NCI-H510A treated with DMSO at 0.1 percent for 48 hours (cell line): ENCODE results near the gene GULP1.
"Not testable (repeated sequence)": the region's sequence is repeated elsewhere in the genome, so short reads cannot be mapped to it uniquely, and the experiment has no call there.

Source experiments
- DNase-seq: peaks from one replicate; lab custom pipeline; 2025; lab: John Stamatoyannopoulos, UW

The GULP1 gene

DNA sequence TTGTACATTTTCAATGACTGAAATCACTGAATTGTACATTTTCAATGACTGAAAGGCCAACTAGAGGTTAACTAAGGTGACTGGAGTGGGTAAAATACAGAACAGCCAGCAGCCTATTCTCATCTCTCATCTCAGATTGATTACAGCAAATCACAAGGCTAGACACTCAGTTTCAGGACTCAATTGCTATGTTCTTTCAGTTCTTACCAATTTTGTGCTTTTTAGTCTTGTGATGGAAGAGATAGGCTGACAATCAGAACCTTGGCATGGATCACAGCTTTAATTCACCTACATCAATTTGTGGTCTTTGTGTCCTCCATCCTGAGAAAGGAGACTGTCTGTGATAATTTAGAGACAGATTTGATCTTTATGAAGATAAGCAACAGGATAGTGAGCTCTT lies 124.7 kb downstream of the GULP1 start:
- DNase-seq: no peak

DNA sequence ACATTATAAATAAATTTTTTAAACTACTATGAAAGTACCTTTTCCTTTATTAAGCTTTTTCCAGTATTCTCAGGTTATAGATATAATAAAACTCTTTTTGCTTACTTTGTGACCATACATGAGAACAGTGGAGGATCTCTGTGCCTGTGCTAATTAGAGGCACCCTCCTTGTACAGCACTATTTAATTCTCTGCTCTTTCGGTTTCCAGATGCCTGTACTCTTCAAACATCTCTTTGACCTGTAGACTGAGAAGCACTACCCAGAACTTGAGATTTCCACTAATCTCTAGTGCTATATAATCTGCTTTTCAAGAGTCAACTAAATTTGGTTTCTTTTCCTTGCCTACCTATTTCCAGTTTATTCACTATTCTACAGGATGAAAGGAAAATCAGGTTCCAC lies 131.1 kb downstream of the GULP1 start:
- DNase-seq: no peak

DNA sequence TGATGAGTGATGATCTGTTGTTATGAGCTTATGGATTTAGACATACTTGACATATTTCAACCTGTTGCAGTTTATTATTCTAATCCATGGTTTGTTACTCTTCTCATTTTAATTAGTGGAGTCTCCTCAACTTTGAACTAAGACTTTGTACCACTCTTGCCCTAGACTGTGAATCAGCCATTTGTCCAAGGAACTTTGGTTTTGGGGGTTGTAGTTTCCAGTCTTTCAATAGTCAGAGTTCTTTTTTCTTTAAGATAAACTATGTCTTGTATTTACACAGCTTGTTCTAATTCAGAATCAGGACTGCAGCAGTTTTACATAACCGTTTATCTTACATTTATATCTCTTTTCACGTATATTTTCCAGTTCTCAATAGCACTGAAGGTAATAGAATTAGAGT lies 133.6 kb downstream of the GULP1 start:
- DNase-seq: no peak

DNA sequence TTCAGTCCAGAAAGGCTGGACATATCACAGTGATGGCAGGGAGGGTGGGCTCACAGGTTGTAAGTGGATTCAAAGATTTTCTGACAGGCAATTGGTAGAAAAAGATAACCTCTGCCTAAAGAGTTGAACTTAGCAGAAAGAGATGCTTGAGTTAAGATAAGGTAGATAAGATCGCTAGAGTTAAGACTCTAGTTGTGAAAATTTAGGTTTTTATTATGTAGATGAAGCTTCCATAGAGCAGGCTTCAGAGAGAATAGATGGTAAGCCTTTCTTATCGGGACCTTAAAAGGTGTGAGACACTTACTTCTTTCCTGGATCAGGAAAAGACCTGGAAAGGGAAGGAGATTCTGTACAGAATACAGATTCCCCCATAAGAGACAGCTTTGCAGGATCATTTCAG lies 134.4 kb downstream of the GULP1 start:
- no peak for DNase-seq

DNA sequence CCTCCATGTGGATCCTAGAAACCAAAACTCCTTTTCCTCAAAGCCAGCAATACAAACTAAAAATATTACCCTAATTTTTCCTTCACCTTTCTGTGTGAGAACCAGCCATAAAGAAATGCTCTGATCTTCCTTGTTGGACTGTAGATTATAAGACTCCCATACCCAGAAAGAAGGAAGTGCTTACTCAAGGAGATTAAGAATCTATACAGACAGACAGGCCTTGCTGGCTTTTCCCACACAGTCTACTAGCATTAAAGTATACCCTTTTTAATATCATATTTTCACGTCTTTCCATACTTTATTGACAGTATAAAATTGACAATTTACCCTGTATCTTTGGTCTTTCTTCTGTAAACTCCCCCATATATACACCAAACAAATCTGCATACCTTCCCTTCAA lies 139.0 kb downstream of the GULP1 start:
- no peak for DNase-seq

DNA sequence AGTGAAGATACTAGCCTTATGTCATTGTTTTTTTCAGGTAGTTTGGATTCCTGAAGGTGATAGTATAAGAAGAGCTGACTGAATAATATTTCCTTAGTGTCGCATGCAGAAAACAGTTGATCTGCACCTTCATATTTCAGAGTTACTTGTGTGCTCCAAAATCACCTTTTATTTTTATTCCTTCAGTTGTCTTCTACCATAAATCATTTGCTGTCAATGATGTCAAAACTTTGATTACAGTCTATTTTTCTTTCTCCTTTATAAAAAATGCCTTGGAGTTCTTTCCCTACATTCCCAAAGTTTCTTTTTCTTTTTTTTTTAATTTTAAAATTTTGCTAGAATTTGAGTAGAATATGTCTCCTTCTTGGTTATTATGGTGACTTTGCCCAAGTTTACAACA lies 142.3 kb downstream of the GULP1 start:
- DNase-seq: no peak

DNA sequence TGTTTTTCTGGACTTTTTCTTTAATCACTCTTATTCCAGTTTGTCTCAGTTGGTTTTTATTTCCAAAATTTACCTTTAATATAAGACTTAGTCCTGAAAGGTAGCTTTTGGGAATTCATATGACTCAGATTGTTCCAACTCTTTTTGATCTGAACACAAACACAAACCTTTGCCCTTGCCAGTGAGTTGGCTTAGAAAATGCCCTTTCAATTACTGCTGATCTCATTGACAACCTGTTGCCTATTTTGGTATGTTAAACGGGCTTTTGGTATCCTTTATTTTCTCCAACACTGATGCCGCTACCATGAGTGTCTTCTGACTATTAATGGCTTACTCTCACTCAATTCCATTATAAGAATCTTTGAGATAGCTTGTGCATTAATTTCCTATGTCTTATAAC lies 143.4 kb downstream of the GULP1 start:
- no peak for DNase-seq

DNA sequence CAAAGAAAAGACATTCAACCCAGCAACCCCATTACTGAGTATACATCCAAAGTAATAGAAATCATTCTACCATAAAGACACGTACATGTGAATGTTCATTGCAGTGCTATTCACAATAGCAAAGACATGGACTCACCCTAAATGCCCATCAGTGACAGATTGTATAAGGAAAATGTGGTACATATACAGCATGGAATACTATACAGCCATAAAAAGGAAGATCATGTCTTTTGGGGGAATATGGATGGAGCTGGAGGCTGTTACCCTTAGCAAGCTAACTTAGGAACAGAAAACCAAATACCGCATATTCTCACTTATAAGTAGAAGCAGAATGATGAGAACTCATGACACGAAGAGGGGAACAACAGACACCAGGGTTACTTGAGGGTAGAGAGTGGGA lies 145.9 kb downstream of the GULP1 start:
- DNase-seq: no peak

DNA sequence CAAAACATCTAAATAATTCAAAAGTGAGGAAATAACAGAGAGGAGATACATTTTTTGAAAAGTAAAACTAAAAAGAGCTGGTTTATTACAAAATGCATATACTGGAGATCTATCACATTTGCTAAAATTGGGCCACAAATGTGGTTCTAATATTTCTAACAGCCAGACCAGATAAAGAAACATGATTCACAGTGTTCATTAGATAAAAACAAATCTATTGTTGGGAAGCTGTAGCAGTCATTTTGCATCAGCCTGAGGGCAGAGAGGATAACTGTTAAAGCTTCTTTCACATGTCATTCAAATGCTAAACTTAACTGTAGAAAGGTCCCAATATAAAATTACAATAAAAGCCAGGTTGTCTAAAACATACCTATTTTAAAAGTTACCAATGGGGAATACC lies 148.3 kb downstream of the GULP1 start:
- DNase-seq: no peak

DNA sequence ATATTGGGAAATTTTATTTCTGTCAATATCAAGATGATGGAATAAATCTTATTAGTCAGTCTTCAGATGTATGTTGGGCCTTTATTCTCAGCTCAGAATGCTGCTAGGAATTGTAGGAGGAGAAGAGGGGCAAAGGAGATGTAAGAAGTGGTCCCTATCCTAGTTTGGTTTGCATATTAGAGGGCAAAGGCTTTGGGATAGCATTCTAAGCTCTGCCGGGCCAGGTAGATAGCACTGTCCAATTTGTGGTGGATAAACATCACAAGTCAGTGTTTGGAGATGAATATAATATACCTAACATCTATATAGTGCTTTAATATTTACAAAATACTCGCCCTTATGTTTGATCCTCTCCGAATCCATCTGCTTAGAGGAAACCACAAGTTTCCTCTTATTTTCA lies 149.2 kb downstream of the GULP1 start:
- DNase-seq: no peak

DNA sequence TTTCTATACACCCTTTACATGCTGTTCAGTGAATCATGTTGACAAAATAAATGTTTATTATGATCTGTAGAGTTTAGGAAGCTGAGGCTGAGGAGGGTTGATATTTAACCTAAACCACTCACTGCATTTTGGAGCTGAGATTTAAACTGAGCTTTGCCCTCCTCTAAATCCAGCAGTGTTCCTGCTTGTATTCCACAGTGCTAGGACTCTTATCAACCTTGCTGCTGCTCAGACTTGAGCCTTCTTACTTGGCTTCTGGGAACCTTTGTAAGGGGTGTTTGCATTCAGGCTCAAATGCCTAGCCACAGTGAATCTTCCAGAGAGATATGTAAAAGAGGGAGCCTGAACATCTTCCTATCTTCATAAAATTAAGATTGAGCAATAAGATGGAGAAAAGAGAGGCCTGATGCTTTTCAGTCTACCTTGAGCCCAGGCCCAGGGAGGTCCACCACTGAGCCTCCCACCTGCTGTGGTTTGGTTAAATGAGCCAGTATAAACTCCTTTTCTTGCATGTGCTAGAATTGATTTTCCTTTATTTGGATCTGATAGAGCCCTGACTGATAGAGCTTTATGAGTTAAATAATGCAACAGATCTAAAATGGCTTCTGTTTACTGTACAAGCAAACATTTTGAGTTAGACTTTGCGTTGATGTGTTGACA lies 149.7 kb downstream of the GULP1 start:
- DNase-seq: no peak

DNA sequence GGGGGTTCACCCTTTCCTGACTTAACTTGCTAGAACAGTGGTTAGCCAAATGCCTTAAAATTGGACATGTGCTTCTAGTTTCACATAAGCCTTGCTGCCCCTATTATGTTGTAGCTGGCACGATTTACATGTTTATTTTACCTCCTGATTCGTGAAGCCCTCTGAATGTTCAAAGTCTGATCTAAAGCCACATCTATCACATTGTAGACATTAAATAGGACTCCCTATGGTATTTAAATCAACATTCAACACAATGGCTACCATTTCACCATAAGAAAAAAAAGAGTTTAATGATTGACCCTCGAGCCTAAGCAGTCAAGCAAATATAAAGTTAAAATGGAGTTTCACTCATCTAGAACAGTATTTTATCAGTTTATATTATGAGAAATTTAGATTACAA lies 151.5 kb downstream of the GULP1 start:
- no peak for DNase-seq

DNA sequence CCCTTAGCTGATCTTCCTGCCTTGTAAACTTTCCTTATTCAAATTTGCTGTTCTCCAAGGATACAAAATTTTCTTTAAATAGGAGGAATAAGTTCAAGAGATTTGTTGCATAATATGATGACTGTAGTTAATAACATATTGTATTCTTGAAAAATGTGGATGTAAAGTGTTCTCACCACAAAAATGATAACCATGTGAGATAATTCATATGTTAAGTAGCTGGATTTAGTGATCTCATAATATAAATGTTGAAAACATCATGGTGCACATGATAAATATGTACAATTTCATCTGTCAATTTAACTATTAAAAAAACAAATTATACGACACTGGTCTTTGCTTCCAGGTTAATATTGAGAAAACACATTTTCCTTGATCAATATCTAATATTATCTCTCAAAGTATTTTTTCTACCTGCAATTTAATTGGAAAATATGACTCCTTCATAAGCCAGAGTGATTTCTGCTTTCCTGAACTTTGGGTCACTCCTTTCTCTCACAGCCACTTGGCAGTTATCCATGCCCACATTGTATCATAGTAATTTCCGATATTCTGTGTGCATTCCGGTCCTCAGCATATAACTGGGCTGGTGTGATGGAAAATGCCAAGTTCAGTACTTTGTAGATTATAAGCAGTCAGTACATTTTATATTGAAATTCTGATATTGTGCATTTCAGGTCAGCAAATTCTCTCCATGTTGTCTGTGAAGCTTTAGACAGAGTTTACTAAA lies 152.6 kb downstream of the GULP1 start:
- no peak for DNase-seq

DNA sequence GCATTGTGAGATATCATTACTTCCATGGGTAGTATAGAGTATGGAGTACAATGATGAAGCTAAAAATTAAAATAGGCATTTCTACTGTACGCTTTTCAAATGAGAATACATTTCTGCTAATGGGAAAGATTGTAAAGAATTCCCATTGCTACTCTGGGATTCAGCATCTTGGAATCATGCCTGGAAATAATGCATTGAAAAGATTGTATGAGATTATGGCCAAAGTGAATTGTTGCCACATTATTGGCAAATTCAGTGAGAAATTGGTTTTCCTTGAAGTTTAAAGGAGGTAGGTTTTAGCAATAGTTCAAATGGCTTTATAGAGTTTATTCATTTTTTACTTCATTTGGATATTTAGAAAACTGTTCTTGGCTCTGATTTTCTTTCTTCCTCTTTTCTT lies 157.9 kb downstream of the GULP1 start:
- DNase-seq: no peak

DNA sequence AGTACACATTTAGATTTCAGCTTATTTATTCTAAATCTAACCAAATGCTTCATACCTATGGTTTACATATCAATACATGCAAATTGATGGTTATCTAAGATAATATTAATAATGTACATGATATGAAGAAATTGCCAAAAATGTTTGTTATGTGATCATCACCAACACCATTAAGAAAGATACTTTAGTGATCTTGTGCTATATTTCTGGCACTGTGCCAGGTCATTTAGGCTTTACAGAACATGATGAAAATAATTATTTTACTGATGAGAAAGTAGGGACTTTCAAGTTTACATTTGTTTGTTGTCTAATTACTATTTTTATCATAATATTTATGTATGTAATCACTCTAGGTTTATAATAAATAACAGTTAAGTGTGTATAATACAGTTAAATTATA lies 158.3 kb downstream of the GULP1 start:
- DNase-seq: no peak

DNA sequence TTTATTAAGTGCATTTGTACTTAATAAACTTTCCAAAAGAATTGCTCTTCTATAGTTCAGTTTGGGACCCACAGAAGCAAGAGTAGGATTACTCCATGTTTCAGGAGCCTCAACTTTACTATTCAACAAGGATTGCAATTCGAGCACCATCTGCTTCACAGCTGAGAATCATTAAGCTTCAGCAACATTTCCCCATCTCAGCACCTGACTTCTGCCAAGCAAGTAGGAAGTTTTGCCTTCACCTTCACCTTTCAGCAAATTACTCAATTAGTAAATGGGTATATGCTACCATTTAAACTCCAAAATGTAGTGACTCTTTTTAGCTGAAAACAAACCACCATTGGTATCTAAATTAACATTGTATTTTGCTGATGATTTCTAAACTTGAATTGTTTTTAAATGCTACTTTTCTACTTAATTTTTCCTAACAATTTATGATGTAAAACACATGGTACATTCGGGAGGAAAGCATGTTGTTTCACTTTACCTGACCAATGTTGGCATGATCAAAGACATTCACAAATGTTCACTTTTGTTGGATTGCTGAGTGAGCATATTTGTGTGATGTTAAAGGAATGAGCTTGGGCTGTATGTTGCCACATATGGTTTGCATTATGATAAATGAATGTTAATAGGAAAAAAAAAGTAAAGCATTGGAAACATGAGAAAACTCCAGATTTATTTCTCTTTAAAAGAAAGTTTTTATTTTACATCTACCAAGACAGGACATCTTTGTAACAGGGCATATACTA lies 159.2 kb downstream of the GULP1 start:
- no peak for DNase-seq

DNA sequence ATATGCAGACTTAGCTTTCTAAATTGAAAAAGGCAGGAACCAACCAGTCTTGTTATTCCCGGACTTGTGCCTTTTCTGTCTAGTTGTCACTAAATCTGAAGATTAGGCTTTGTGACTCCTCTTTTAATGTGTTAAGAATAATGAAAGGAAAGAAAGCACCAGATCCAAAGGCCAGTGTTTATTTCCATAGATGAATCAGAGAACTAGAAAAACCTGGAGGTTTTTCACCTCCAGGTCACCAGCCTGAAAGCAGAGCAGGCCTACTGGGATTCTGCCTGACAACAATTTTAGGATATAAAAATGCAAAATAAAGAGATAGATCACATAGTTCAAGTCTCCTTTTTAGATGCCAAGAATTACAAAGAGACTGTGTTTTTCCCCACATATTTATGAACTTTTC lies 160.4 kb downstream of the GULP1 start:
- no peak for DNase-seq

DNA sequence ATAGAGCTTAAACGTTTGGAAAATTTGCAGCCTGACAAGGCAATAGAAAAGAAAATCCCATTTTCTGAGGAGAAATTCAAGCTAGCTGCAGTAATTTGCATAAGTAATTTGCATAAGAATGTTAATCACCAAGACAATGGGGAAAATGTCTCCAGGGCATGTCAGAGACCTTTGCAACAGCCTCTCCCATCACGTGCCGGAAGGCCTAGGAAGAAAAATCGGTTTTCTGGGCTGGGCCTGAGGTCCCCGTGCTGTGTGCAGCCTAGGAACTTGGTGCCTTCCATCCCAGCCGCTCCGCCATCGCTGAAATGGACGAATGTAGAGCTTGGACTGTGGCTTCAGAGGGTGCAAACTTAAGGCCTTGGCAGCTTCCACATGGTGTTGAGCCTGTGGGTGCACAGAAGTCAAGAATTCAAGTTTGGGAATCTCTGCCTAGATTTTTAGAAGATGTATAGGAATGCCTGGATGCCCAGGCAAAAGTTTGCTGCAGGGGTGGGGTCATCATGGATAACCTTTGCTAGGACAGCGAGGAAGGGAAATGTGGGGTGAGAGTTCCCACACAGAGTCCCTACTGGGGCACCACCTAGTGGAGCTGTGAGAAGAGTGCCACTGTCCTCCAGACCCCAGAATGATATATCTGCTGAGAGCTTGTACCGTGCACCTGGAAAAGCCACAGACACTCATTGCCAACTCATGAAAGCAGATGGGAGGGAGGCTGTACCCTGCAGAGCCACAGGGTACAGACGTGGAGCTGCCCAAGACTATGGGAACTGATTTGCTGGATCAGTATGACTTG lies 164.6 kb downstream of the GULP1 start:
- no peak for DNase-seq

DNA sequence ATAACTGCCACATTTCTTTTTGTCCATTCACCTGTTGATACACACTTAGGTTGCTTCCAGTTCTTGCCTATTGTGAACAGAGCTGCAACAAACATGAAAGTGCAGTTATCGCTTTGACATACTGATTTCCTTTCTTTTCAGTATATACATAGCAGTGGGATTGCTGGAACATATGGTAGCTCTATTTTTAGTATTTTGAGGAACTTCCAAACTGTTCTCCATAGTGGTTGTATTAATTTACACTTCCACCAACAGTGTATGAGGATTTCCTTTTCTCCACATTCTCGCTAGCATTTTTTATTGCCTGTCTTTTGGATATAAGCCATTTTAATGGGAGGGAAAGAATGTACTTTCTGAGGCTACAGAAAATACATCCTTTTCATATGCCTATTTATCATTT lies 167.4 kb downstream of the GULP1 start:
- no peak for DNase-seq

DNA sequence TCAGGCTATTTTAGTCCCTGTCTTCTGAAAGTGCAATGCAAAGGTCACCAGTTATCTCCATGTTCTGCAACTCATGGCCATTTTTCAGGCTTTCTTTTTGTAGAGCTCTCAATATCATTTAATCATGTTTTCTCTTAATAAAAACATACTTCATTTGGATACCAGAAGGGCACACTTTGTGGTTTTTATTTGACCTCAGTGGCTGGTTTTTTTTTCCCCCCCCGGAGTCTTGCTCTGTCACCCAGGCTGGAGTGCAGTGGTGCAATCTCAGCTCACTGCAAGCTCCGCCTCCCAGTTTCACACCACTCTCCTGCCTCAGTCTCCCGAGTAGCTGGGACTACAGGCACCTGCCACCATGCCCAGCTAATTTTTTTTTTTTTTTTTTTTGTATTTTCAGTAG lies 174.4 kb downstream of the GULP1 start:
- DNase-seq: not testable (repeated sequence)

DNA sequence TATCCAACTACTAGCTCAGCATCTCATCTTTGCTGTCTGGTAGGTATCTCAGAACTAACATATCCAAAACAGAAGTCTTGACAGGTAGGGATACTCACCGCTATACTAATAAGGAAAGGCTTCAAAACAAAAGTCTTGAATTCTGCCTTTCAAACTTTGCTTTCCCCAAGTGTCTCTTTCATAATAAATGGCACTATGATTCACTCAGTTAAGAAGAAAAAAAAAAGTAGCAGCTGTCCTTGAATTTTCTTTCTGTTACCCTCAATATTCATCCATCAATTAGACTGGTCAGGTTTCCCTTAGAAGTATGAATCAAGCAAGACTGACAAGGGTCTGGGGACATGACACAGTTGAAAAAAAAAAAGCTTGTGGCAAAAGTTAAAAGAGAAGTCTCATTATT lies 175.1 kb downstream of the GULP1 start:
- no peak for DNase-seq

DNA sequence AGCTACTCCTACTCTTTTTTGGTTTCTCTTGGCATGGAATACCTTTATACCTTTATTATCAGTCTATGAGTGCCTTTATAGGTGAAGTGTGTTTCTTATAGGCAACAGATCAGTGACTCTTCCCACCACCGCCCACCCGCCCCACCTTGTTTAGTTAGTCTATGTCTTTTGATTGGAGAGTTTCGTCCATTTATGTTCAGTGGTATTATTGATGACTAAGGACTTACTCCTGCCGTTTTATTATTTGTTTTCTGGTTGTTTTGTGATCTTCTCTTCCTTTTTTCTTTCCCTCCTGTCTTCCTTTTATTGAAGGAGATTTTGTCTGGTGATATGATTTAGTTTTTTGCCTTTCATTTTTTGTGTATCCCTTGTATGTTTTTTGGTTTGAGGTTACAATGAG lies 179.5 kb downstream of the GULP1 start:
- no peak for DNase-seq

DNA sequence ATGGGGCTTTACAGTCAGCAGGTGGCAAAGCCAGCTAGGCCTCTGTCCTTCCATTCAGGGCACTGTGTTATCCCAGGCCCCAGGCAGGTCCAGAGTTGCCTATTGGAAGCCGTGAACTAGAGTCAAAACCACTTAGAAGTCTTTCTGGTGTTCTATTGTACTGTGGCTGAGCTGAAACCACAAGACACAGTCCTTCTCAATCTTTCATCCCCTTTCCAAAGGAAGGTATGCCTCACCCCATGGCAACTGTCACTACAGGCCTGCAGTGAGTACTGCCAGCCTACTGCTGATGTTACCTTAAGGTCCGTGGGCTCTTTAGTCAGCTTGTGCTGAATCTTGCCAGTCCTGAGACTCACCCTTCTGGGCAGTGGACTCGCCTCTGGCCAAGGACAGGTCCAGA lies 181.6 kb downstream of the GULP1 start:
- DNase-seq: no peak
